ENCODE measurements around the gene SERPINB6.

DNA sequence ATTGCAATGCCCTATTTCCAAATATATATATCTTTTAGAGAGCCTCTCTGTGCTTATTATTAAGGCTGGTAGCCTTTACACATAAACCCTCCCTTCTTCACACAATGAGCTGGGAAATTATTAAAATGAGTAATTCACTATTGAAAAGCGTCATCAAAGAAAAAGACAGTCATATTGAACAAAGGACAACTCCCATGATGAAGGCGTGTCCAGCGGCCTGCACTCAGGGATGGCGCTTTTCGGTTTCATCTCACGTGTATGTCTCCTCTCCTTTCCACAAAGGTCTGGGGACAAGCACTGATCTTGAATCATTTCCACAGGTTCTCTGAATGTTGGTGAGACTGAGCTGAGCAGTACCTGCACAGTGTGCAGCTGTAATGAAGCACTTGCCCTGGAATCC is 71.8 kb downstream of the SERPINB6 start:
- TF ChIP-seq GATA2 (CRISPR knock-in tag; IDR thresholded peaks at IDR 0.05), result no peak
- TF ChIP-seq, protein P1, sequence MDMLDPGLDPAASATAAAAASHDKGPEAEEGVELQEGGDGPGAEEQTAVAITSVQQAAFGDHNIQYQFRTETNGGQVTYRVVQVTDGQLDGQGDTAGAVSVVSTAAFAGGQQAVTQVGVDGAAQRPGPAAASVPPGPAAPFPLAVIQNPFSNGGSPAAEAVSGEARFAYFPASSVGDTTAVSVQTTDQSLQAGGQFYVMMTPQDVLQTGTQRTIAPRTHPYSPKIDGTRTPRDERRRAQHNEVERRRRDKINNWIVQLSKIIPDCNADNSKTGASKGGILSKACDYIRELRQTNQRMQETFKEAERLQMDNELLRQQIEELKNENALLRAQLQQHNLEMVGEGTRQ (IDR thresholded peaks at IDR 0.05; ENCODE audit: borderline replicate concordance, low read depth, low read length), result no peak
- TF ChIP-seq POLR2AphosphoS5 (IDR thresholded peaks at IDR 0.05; ENCODE audit: low read depth, low read length), result no peak
- TF ChIP-seq, protein P2, sequence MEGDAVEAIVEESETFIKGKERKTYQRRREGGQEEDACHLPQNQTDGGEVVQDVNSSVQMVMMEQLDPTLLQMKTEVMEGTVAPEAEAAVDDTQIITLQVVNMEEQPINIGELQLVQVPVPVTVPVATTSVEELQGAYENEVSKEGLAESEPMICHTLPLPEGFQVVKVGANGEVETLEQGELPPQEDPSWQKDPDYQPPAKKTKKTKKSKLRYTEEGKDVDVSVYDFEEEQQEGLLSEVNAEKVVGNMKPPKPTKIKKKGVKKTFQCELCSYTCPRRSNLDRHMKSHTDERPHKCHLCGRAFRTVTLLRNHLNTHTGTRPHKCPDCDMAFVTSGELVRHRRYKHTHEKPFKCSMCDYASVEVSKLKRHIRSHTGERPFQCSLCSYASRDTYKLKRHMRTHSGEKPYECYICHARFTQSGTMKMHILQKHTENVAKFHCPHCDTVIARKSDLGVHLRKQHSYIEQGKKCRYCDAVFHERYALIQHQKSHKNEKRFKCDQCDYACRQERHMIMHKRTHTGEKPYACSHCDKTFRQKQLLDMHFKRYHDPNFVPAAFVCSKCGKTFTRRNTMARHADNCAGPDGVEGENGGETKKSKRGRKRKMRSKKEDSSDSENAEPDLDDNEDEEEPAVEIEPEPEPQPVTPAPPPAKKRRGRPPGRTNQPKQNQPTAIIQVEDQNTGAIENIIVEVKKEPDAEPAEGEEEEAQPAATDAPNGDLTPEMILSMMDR (IDR thresholded peaks at IDR 0.05), result no peak

Data from SK-N-SH (cell line).